HG02798 (cell line): Measurements from ENCODE around the gene BBOF1.
"Not testable (repeated sequence)": the region's sequence is repeated elsewhere in the genome, so short reads cannot be mapped to it uniquely, and the experiment has no call there.

Experiments used
- ATAC-seq: cut with Tn5 transposase; IDR thresholded peaks from one replicate; pipeline ENCODE4 v1.9.1; 2021; ENCODE audit warnings: mild to moderate bottlenecking; ENCODE audit not compliant: unreplicated experiment, poor library complexity

The BBOF1 gene

DNA sequence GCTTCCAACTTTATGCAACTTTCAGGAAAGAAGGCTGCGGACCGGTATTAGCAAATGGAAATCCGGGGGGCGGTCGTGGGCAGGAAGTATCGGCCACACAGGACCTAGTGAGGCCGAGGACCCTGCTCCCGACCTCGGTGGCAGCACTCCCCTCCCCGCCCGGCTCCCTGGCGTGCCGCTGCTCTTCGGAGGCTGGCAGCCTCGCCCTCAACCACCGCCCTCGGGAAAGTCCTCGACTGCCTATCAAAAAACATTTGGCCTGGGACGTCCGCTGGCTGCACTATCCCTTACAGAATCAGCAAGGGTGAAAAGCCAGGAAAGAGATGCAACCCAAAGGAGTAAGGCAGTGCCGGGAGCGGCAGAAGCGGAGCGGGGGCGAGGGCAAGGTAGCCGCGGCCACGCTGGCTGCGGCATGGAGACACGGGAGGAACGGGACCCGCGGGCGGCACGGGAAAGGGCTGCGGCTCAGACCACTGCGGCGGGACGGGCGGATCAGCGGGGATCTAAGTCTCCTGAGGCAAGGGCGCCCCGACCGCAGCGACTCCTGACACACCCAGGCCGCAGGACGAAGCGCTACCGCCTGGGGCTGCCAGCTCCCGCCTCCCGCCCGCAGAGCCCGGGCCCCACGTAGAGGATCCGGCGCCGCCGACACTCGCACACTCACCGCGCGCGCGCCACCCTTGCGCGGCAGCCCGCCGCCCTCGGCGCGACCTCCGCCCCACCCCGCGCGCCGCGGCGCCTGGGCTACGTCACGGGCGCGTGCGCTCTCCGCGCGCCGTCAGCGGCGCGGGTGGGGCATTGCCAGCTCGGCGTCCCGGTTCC is at the start of gene BBOF1, which contains the start of gene ENTPD5:
Gene BBOF1 (plus strand): TSS at position 764 of the 822 bp plus-strand sequence. CDS start 130 bp downstream, outside the sequence.
Gene ENTPD5 (minus strand): TSS at position 703 of the 822 bp plus-strand sequence. CDS start 31,186 bp downstream, outside the sequence.
- ATAC-seq = peak; percentile 96

DNA sequence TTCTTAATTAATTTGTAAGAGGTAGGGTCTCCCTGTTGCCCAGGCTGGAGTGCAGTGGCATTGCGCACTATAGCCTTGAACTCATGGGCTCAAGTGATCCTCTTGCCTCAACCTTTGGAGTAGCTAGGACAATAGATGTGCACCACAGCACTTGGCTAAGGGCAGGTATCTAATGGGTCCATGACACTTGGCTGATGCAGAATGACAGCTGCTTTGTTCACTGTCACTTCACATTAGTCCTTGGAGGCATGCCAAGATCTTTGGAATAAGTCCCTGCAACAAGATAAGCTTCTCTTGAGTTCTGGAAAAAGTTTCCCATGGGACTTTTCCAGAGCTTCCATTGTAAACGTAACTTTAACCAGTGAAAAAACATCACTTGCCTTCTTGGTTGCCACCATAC is 45.7 kb upstream of the BBOF1 start:
- ATAC-seq = no peak

DNA sequence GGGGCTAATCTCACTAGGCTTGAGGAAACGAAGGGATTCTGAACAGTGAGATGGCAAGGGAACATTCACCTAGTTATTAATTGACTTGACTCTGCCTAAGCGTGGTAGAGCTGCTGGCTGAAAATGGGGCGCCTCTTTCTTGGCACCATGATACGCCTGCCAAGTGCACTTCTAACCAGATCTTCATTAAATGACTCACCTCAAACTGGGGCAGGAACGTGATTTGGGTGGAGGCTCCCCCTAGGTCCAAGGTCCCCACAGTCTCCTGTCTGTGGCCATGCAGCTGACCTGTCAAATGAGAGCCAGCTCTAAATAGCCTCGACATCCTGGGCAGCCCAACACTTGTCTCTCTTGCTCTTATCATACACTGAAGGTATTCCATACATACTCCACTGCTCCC is 43.0 kb upstream of the BBOF1 start:
- ATAC-seq = no peak

GRCh38 chr14:73977896-73978295 is 41.3 kb upstream of the BBOF1 start:
- ATAC-seq = no peak

DNA sequence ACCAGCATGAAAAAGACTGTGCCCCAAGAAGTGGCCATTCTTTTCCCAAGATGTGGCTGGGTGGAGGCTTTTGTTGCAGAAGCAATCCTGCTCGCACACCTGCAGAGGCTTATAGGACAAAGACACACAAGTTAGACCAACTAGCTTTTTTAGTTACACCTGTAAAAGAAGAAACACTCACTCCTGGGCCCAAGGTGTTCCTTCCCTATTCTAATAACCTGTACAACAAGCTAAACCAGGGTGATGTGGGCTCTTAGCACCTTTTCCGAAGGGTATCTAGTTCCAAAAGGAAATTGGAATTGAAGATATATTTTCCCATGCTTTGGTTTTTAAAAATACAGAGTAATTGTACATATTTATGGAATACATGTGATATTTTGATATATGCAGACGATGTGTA is 31.1 kb upstream of the BBOF1 start:
- no peak for ATAC-seq

- not testable (repeated sequence) for ATAC-seq
These were observed 30.5 kb upstream of the BBOF1 start for GRCh38 chr14:73988656-73989055.

DNA sequence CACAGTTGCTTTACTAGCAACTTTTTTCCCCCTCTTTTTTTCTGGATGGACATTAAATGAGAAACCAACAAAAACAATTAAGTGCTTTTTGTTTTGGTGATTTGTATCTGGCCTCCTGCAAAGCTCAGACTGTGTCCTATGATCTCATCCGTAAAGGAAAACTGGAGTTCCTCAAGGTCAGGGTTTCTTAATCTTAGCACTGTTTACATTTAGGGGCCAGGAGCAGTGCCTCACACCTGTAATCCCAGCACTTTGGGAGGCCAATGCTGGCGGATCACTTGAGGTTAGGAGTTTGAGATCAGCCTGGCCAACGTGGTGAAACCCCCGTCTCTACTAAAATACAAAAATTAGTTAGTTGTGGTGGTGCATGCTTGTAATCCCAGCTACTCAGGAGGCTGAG is 28.1 kb upstream of the BBOF1 start:
- ATAC-seq = no peak

- not testable (repeated sequence) for ATAC-seq
These were observed 24.2 kb upstream of the BBOF1 start for GRCh38 chr14:73994926-73995325.

DNA sequence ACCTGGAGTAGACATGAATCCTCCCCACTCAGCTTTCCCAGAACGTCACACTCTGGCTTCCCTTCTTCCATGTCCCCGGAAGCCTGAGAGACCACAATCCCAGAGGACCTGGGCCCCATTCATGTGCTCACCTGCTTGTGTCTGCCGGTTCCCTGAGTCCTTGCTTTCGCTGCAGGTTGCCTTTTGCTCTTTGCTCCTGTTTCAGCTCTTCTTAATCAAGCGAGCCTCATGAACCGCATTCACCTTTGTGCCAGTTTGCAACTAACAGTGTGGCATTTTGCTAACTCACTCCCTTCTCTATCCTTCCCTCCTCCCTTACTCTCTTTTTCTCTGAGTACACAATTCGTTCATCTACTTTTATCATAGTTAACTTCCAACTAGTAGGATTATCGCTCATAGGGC is 23.2 kb upstream of the BBOF1 start:
- ATAC-seq = no peak

GRCh38 chr14:73996731-73997107 is 22.4 kb upstream of the BBOF1 start:
- no peak for ATAC-seq

DNA sequence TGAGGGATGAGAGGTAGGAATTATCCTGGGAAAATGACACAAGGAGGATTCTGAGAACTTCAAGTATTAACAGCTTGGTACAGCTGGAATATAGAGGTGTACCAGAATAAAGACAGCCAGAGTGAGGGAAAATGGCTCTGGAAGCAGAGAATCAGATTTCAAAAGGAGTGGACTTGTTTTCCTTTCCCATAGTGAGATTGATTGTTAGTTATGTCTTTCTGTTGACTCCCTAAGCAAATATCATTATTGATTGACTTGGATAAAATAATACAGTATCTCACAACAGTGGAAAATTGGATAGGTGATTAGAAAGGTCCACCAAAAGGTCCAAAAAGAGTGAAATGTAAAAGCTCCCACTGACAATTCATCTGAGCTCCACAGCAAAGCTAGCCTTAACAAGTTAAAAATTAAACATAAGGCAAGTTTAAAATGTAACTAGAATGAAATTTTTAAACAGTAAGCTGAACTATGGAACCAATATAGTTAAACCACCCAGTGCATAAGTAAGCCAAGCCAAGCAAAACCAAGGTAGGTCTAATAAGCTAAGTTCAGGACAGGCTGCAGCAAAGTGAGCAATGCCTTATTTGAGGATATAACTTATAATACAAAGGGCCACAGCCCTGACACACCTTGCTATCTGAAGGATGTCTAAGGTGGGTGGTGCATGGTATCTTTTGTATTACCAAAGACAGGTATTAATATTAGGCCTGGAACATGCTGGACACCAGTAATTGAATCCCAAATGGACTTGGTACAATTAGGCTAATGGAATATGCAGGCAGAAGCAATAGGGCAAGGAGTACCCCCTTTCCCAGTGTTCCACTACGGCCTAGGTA is 21.8 kb upstream of the BBOF1 start:
- no peak for ATAC-seq

- ATAC-seq = no peak
These were observed 21.2 kb upstream of the BBOF1 start for GRCh38 chr14:73997944-73998447.

- no peak for ATAC-seq
These were observed 20.4 kb upstream of the BBOF1 start for GRCh38 chr14:73998726-73999125.

DNA sequence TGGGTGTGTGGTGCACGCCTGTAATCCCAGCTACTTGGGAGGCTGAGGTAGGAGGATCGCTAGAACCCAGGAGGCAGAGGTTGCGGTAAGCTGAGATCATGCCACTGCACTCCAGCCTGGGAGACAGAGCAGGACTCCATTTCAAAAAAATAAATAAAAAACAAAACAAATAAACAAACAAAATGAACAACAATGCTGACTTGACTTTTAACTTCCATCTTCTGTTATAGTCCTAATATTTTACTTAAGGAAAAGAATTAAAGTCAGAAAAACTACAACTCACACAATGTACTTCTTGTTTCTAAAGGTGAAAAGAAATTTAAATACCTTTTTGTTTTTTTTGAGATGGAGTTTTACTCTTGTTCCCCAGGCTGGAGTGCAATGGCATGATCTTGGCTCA is 13.5 kb upstream of the BBOF1 start:
- ATAC-seq = not testable (repeated sequence)

GRCh38 chr14:74008843-74009499 is 10.2 kb upstream of the BBOF1 start:
- ATAC-seq = no peak

DNA sequence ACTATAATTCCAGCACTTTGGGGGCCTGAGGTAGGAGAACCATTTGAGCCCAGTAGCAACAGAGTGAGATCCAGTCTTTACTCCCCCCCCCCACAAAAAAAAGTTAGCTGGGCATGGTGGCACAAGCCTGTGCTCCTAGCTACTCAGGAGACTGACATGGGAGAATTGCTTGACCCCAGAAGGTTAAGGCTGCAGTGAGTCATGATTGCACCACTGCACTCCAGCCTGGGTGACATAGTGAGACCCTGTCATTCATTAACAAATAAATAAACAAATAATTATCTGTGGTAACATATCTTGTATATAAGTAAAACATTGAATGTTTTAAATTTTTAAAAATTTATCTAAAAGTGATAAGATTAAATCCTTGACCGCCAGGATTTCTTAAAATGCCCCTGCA is 4.8 kb upstream of the BBOF1 start:
- no peak for ATAC-seq

GRCh38 chr14:74015176-74015575 is 4.0 kb upstream of the BBOF1 start:
- no peak for ATAC-seq

- ATAC-seq = no peak
These were observed 3.2 kb upstream of the BBOF1 start for GRCh38 chr14:74015963-74016362.

- ATAC-seq = no peak
These were observed 969 bp upstream of the BBOF1 start for GRCh38 chr14:74018174-74018585.

GRCh38 chr14:74019408-74020137 is 424 bp downstream of the BBOF1 start:
- ATAC-seq = no peak
